GM12878 (cell line): ENCODE data around the gene RAB43. TPM values are rescaled to one million over a fixed set of nuclear protein-coding genes. Genes with fewer than 3 reads are reported as not detected.

Source experiments
- ATAC-seq: fragments of 200-7000 bp; cut with Tn5 transposase; 3 replicates; pipeline ENCODE4 v1.9.1; 2020; ENCODE audit warnings: mild to moderate bottlenecking, moderate library complexity
- BruUV-seq: library from RNA; stranded (reverse); fragments of 400-500 nt; replicated peaks from 2 replicates; lab custom pipeline; 2021; lab: Mats Ljungman, UMichigan
- CTCF ChIA-PET: fragments of 300-600 bp; sonication (Branson Sonifier 250); formaldehyde crosslinking; extraction: SDS; loops from one replicate; lab custom pipeline; 2021; ENCODE audit warnings: inconsistent platforms; lab: Yijun Ruan, JAX
- POLR2A ChIA-PET: fragments of 350-600 bp; formaldehyde crosslinking; extraction: SDS; loops from one replicate; lab custom pipeline; 2021; ENCODE audit warnings: inconsistent platforms; lab: Charles Lee
- RAD21 ChIA-PET: fragments of 300-600 bp; sonication (Branson Sonifier 250); formaldehyde crosslinking; loops from one replicate; lab custom pipeline; 2023; ENCODE audit warnings: antibody characterized with exemption; ENCODE audit not compliant: unreplicated experiment; lab: Charles Lee
- SMC1A ChIA-PET: fragments of 300-600 bp; sonication (Branson Sonifier 250); formaldehyde crosslinking; loops from one replicate; lab custom pipeline; 2023; ENCODE audit not compliant: unreplicated experiment, uncharacterized antibody; lab: Charles Lee
- DNase-seq: peaks from one replicate; pipeline ENCODE4 v3.0.0-alpha.2; 2011; ENCODE audit warnings: low read depth, low spot score
- FAIRE-seq: peaks from 3 replicates; lab custom pipeline; 2011; peaks lifted over from hg19 to GRCh38; lab: Jason Lieb, UNC
- H2AFZ ChIP-seq: 2 replicates; pipeline ENCODE4 v1.6.0; 2011; ENCODE audit warnings: low read depth, low read length, control low read depth; ENCODE audit not compliant: control insufficient read depth
- H3K27ac ChIP-seq: 2 replicates; pipeline ENCODE4 v1.5.1; 2011; ENCODE audit warnings: control low read depth; ENCODE audit not compliant: control insufficient read depth, insufficient read depth
- H3K27me3 ChIP-seq, 2 experiments: replicated peaks in 1 of 2; 2 replicates each; pipeline versions ENCODE4 v1.6.0 to v1.6.1; 2011; ENCODE audit warnings: low read length in 1 of 2; ENCODE audit not compliant: control insufficient read depth in 2 of 2, insufficient read depth in 2 of 2
- H3K36me3 ChIP-seq, 2 experiments: 2 replicates each; pipeline ENCODE4 v1.5.1; 2011; ENCODE audit warnings: low read length in 1 of 2; ENCODE audit not compliant: control insufficient read depth in 2 of 2, insufficient read depth in 2 of 2
- H3K4me1 ChIP-seq: 2 replicates; pipeline ENCODE4 v1.6.1; 2011; ENCODE audit warnings: mild to moderate bottlenecking, low read length, moderate library complexity, mixed read lengths; ENCODE audit not compliant: control insufficient read depth, insufficient read depth
- H3K4me2 ChIP-seq: 2 replicates; pipeline ENCODE4 v1.6.0; 2011; ENCODE audit warnings: control low read depth; ENCODE audit not compliant: control insufficient read depth, insufficient read depth
- H3K4me3 ChIP-seq: fragments of 200-600 bp; sonication (generic); 2 replicates; pipeline ENCODE4 v1.5.1; 2016
- H3K79me2 ChIP-seq: 2 replicates; pipeline ENCODE4 v1.6.0; 2011; ENCODE audit warnings: low read length; ENCODE audit not compliant: control insufficient read depth, insufficient read depth
- H3K9ac ChIP-seq: 2 replicates; pipeline ENCODE4 v1.8.0; 2011; ENCODE audit warnings: low read length, control low read depth, mixed read lengths; ENCODE audit not compliant: control insufficient read depth, insufficient read depth
- H3K9me3 ChIP-seq: replicated peaks from 3 replicates; pipeline ENCODE4 v1.5.1; 2011; ENCODE audit warnings: mild to moderate bottlenecking, low read length; ENCODE audit not compliant: control insufficient read depth, insufficient read depth
- H4K20me1 ChIP-seq: 2 replicates; pipeline ENCODE4 v1.6.0; 2011; ENCODE audit not compliant: control insufficient read depth, insufficient read depth
- BACH1 ChIP-seq: fragments of 450-650 bp; IDR thresholded peaks from 2 replicates; pipeline ENCODE4 v1.6.1; 2017; ENCODE audit warnings: mild to moderate bottlenecking, borderline replicate concordance
- BCL11A ChIP-seq: IDR thresholded peaks from 2 replicates; pipeline ENCODE4 v1.6.1; 2011; ENCODE audit warnings: low read depth, low read length
- CBFB ChIP-seq: IDR thresholded peaks from 2 replicates; pipeline ENCODE4 v1.6.1; 2016; ENCODE audit warnings: antibody characterized with exemption, low read depth
- ELK1 ChIP-seq: IDR thresholded peaks from 2 replicates; pipeline ENCODE4 v1.6.1; 2012; ENCODE audit warnings: low read depth, low read length, improper control_type of control experiment
- IKZF1 ChIP-seq: fragments of 450-650 bp; conservative IDR thresholded peaks from 2 replicates; pipeline ENCODE4 v1.6.1; 2017; ENCODE audit warnings: antibody characterized with exemption, mild to moderate bottlenecking
- LARP7 ChIP-seq: fragments of 450-650 bp; IDR thresholded peaks from 2 replicates; pipeline ENCODE4 v1.6.1; 2017; ENCODE audit warnings: mild to moderate bottlenecking
- NFIC ChIP-seq: IDR thresholded peaks from 2 replicates; pipeline ENCODE4 v1.6.1; 2012; ENCODE audit warnings: low read depth, mild to moderate bottlenecking, inconsistent platforms, low read length, moderate library complexity
- PKNOX1 ChIP-seq: fragments of 450-650 bp; IDR thresholded peaks from 2 replicates; pipeline ENCODE4 v1.6.1; 2016; ENCODE audit warnings: mild to moderate bottlenecking
- TAF1 ChIP-seq: IDR thresholded peaks from 2 replicates; pipeline ENCODE4 v1.6.1; 2011; ENCODE audit warnings: mild to moderate bottlenecking, low read depth, low read length, borderline replicate concordance
- ZNF622 ChIP-seq: fragments of 450-650 bp; IDR thresholded peaks from 2 replicates; pipeline ENCODE4 v1.6.1; 2017; ENCODE audit warnings: mild to moderate bottlenecking, inconsistent platforms
- WGBS: methylation state at CpG from one replicate; pipeline ENCODE4 v1.1.6; 2016; ENCODE audit warnings: low lambda C conversion rate; ENCODE audit not compliant: insufficient replicate concordance, insufficient coverage; ENCODE audit errors: missing lambda C conversion rate; 5-methylcytosine and 5-hydroxymethylcytosine counted together
- in situ Hi-C: fragments of 300-500 bp; cut with MboI; formaldehyde crosslinking; loops from 9 replicates; pipeline ENCODE4 v1.14.3; 2018; ENCODE audit warnings: mixed read lengths
- intact Hi-C: fragments of 100-400 bp; cut with micrococcal nuclease; formaldehyde crosslinking; loops from one replicate; pipeline ENCODE4 v1.14.2; 2022; ENCODE audit not compliant: unreplicated experiment
- polyA plus RNA-seq, 11 experiments: library from polyadenylated mRNA; depleted of rRNA in 4 of 11; unstranded in 6 of 11; stranded (reverse) in 5 of 11; fragments of >200 nt; fragmentation: Nextera tagmentation in 4 of 11; fragmentation: Illumina TruSeq in 1 of 11; extraction: Ambion mirVana in 4 of 11; extraction: Trizol in 1 of 11; gene quantifications; 1 replicate in 1 of 11; 2 replicates in 10 of 11; pipeline versions ENCODE4 v1.2.1 to v1.2.3, GENCODE V29; 2011 to 2016; ENCODE audit warnings: inconsistent platforms in 2 of 11, missing spikeins in 2 of 11, low read depth in 1 of 11
- total RNA-seq, 4 experiments: library from RNA; depleted of rRNA in 3 of 4; stranded (reverse); fragments of >200 nt in 3 of 4; fragmentation: Illumina TruSeq in 1 of 4; extraction: Trizol in 1 of 4; gene quantifications; 2 replicates each; pipeline versions ENCODE4 v1.2.1 to v1.2.3, GENCODE V29; 2013 to 2021
- TF ChIP-seq, protein P1 (sequence below): IDR thresholded peaks from 2 replicates; pipeline ENCODE4 v1.6.1; 2011; ENCODE audit warnings: borderline replicate concordance, low read depth, mild to moderate bottlenecking, moderate library complexity, low read length; ENCODE audit not compliant: insufficient read depth, poor library complexity, severe bottlenecking
- TF ChIP-seq, protein P2 (sequence below): fragments of 450-650 bp; IDR thresholded peaks from 2 replicates; pipeline ENCODE4 v1.6.1; 2018; ENCODE audit warnings: mild to moderate bottlenecking, low read depth, moderate library complexity; ENCODE audit not compliant: partially characterized antibody

Gene RAB43
- total and polyA plus RNA-seq, 10 of the 15 experiments (the other 5 are each of a cell fraction or from before 2014, with no cell fraction given): 0.08 to 14.0 (median 4.0) TPM

DNA sequence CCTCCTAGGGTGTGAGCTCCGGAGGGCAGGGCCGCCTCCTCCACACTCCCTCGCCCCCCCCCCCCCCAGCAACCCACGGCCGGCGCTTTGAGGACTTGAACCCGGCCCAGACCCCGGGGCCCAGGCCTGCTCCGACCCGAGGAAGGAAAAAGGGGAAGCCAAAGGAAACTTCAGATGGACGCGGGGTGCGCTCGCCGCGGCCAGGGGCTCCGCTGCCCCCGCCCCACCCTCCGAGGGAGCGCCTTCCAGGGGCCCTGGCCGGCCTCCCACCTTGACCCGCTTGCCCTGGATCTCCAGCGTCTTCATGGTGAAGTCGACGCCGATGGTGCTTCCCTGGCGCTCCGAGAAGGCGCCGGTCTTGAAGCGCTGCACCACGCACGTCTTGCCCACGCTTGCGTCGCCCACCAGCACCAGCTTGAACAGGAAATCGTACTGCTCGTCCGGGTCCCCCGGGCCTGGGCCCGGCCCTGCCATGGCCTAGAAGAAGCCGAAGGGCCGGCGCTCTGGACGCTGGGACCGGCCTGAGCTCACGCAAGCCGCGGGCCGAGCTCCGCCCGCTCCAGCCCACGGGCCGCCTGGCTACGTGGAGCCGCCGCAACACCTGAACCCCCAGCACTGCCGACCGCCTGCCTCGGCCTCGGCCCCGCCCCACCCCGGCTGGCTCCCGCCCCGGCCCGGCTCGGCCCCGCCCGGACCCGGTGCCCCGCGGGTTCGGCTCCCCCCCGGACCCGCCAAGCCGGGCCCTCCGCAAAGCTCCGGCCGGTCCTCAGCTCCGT is 400 bp downstream of the RAB43 start (continued):
- TF ChIP-seq LARP7 (peak; percentile 34; the same call in 1 of the 2 replicates), IKZF1 (peak; percentile 4; the same call in 1 of the 2 replicates), TAF1 (0 out of 2 replicates have a peak, but pooled peaks have one; percentile 41)
- TF ChIP-seq, all 136 proteins: peak for 7

DNA sequence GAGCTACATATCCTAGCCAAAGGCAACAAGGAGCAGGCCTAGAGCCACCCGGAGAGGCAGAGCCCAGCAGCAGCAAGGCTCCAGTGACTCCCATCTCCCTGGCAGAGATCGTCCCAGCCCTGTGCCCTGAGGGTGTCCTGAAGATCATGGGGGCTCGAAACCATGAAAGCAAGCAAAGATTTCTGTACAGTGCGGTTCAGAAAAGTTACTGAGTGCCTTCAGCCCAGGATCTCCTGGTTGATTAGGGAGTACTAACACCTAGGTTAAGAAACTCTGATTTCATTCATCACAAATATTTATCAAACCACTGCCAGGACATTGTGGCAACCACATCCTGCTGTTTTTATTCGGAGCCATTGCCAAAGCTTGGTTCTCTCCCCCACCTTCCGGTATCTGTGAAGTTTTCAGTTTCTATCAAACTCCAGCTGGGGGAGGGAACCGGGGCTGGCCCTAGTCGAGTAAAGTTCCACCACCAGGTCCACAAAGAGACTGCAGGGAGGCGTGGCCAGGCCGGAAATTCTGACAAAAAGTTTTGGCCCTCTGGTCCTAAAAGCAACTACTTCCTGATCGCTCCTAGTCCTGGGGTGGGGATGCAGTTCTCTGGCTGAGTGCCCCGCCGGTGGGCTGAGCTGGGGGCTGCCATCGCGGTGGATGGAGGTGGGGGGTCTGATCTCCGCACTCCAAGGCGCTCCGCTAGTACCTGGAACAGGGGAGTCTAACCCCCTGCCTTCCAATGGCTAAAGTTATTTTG is 1.2 kb downstream of the RAB43 start:
- H3K36me3 ChIP-seq: no peaks in the 10 kb centered on the region
- H3K4me2 ChIP-seq: peak overlapping the region; percentile 97
- POLR2A ChIA-PET: interaction anchor here (0.5 to 3.5 kb wide), 9 partner anchors 42 to 320 kb away, joined by 3 to 20 read pairs (median 5); partner anchors contain the start of genes CNBP, COPG1, HMCES and IFT122
- H3K9ac ChIP-seq: peak overlapping the region; percentile 94
- H4K20me1 ChIP-seq: no peaks in the 10 kb centered on the region
- in situ Hi-C loops (no loop called here), intact Hi-C loops (loop anchor here (2.0 to 5.0 kb wide), 2 partner anchors 62 to 68 kb away; partner anchors contain the start of gene CNBP)
- CTCF ChIA-PET: interaction anchor here (1.0 to 4.3 kb wide), 8 partner anchors 66 to 325 kb away, joined by 3 to 41 read pairs (median 4); partner anchors contain the start of gene COPG1
- peak overlapping the region; percentile 65 for H3K4me3 ChIP-seq
- BruUV-seq: TSS peak; percentile 51
- H2AFZ ChIP-seq: peak overlapping the region; percentile 55
- H3K27ac ChIP-seq: peak overlapping the region; percentile 97
- no peaks in the 10 kb centered on the region for H3K9me3 ChIP-seq
- peak; percentile 98 for FAIRE-seq
- peak; percentile 82 for ATAC-seq
- H3K79me2 ChIP-seq: peaks cover 24% of the 10 kb centered on the region
- SMC1A ChIA-PET: interaction anchor here (0.7 to 3.7 kb wide), 10 partner anchors 20 to 312 kb away, joined by 3 to 25 read pairs (median 4); no protein-coding TSS in a partner anchor
- peak; percentile 89 for DNase-seq
- RAD21 ChIA-PET: interaction anchor here (1.3 to 3.8 kb wide), 4 partner anchors 67 to 157 kb away, joined by 3 to 20 read pairs (median 10); no protein-coding TSS in a partner anchor
- WGBS: 1% methylated on average over 18 of the region's 18 CpGs
- peaks cover 27% of the 10 kb centered on the region for H3K4me1 ChIP-seq
- no peaks in the 10 kb centered on the region for H3K27me3 ChIP-seq
- TF ChIP-seq ZNF622: no peak
- TF ChIP-seq BCL11A: peak; percentile 47; the same call in 1 of the 2 replicates
- TF ChIP-seq BACH1: peak; percentile 29; the same call in 1 of the 2 replicates
- TF ChIP-seq CBFB: peak; percentile 84
- TF ChIP-seq, protein P1, sequence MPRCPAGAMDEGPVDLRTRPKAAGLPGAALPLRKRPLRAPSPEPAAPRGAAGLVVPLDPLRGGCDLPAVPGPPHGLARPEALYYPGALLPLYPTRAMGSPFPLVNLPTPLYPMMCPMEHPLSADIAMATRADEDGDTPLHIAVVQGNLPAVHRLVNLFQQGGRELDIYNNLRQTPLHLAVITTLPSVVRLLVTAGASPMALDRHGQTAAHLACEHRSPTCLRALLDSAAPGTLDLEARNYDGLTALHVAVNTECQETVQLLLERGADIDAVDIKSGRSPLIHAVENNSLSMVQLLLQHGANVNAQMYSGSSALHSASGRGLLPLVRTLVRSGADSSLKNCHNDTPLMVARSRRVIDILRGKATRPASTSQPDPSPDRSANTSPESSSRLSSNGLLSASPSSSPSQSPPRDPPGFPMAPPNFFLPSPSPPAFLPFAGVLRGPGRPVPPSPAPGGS: peak; percentile 43
- TF ChIP-seq ELK1: peak; percentile 75; the same call in 1 of the 2 replicates
- TF ChIP-seq NFIC: peak; percentile 78; the same call in 1 of the 2 replicates
- TF ChIP-seq, protein P2, sequence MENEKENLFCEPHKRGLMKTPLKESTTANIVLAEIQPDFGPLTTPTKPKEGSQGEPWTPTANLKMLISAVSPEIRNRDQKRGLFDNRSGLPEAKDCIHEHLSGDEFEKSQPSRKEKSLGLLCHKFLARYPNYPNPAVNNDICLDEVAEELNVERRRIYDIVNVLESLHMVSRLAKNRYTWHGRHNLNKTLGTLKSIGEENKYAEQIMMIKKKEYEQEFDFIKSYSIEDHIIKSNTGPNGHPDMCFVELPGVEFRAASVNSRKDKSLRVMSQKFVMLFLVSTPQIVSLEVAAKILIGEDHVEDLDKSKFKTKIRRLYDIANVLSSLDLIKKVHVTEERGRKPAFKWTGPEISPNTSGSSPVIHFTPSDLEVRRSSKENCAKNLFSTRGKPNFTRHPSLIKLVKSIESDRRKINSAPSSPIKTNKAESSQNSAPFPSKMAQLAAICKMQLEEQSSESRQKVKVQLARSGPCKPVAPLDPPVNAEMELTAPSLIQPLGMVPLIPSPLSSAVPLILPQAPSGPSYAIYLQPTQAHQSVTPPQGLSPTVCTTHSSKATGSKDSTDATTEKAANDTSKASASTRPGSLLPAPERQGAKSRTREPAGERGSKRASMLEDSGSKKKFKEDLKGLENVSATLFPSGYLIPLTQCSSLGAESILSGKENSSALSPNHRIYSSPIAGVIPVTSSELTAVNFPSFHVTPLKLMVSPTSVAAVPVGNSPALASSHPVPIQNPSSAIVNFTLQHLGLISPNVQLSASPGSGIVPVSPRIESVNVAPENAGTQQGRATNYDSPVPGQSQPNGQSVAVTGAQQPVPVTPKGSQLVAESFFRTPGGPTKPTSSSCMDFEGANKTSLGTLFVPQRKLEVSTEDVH: no peak
- 0 out of 2 replicates have a peak, but pooled peaks have one; percentile 6 for TF ChIP-seq PKNOX1
